Brain microvascular endothelial cell (primary cell): ENCODE measurements around the gene ACAP3.

ENCODE experiments used
- DNase-seq: peaks from one replicate; pipeline ENCODE4 v3.0.0-alpha.2; 2020
- H3K27ac ChIP-seq: fragments of 250-450 bp; sonication (Bioruptor Pico); 2 replicates; pipeline ENCODE4 v1.5.1; 2020; ENCODE audit warnings: mild to moderate bottlenecking, moderate library complexity
- H3K27me3 ChIP-seq: fragments of 250-450 bp; sonication (Bioruptor Pico); replicated peaks from 2 replicates; pipeline ENCODE4 v1.5.1; 2020; ENCODE audit warnings: mild to moderate bottlenecking
- H3K36me3 ChIP-seq: fragments of 250-450 bp; sonication (Bioruptor Pico); replicated peaks from 2 replicates; pipeline ENCODE4 v1.5.1; 2020; ENCODE audit warnings: mild to moderate bottlenecking
- H3K4me3 ChIP-seq: 2 replicates; pipeline ENCODE4 v1.5.1; 2011; ENCODE audit warnings: low read depth, mild to moderate bottlenecking, control low read depth, low read length, moderate library complexity
- CTCF ChIP-seq: IDR thresholded peaks from 2 replicates; pipeline ENCODE4 v1.5.1; 2011; ENCODE audit warnings: low read depth, mild to moderate bottlenecking, moderate library complexity, low read length, control low read depth, inconsistent platforms; ENCODE audit errors: missing control alignments
- in situ Hi-C: cut with HindIII; loops from 2 replicates; pipeline ENCODE4 v1.10.0; 2017; ENCODE audit warnings: low sequenced_read_pairs, low pct_ligation_motif_present

The ACAP3 gene

GRCh38 chr1:1354271-1355247 lies 46.8 kb upstream of the ACAP3 start:
- no peak for DNase-seq
- no peaks in the 10 kb centered on the region for H3K27me3 ChIP-seq
- H3K36me3 ChIP-seq: peaks cover 8% of the 10 kb centered on the region
- H3K27ac ChIP-seq: no peak overlapping the region
- no peak for TF ChIP-seq CTCF
- in situ Hi-C loops: no loop called here
- H3K4me3 ChIP-seq: no peak overlapping the region

- in situ Hi-C loops: no loop called here
- H3K27ac ChIP-seq: no peak overlapping the region
- no peak for TF ChIP-seq CTCF
- peaks cover 8% of the 10 kb centered on the region for H3K36me3 ChIP-seq
- H3K27me3 ChIP-seq: no peaks in the 10 kb centered on the region
- H3K4me3 ChIP-seq: no peak overlapping the region
- no peak for DNase-seq
Observed at GRCh38 chr1:1353389-1354151, 45.8 kb upstream of the ACAP3 start.

GRCh38 chr1:1352786-1353388 lies 45.2 kb upstream of the ACAP3 start:
- H3K36me3 ChIP-seq: peaks cover 8% of the 10 kb centered on the region
- in situ Hi-C loops: no loop called here

GRCh38 chr1:1351511-1352427 lies 44.0 kb upstream of the ACAP3 start:
- in situ Hi-C loops: no loop called here
- no peaks in the 10 kb centered on the region for H3K27me3 ChIP-seq
- no peak for DNase-seq
- H3K27ac ChIP-seq: no peak overlapping the region
- TF ChIP-seq CTCF: no peak
- peaks cover 8% of the 10 kb centered on the region for H3K36me3 ChIP-seq
- H3K4me3 ChIP-seq: no peak overlapping the region

More at GRCh38 chr1:1352786-1353388, 45.2 kb upstream of the ACAP3 start:
- Histone ChIP-seq H3K27ac (no peak overlapping the region), H3K4me3 (no peak overlapping the region), H3K27me3 (no peaks in the 10 kb centered on the region)
- no peak for TF ChIP-seq CTCF
- no peak for DNase-seq
